Activated CD4-positive, CD25-positive, alpha-beta regulatory T cell treated with anti-CD3 and anti-CD28 coated beads, Interleukin-2, amount 50 U/mL, for 72 hours (primary cell): ENCODE measurements around the gene DNAJC12.

Experiments
- DNase-seq: peaks from one replicate; pipeline ENCODE4 v3.0.0; 2021

DNAJC12 gene

DNA sequence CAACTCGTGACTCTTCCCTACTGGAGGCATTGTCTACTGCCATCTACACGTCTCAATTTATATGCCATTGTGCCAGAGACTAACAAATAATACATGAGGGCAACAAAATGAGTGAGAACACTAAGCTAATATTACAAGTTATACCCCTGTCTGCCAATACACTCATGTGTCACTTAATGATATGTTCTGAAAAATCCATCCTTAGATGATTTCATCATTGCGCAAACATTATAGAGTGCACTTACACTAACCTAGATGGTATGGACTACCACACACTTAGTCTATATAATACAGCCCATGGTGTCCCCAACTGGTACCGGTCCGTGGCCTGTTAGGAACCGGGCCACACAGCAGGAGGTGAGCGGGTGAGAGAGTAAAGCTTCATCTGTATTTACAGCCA, 77.7 kb downstream of the DNAJC12 start:
- DNase-seq: no peak
